Measurements from ENCODE around the gene LRP11.
"Not testable (repeated sequence)": the region's sequence is repeated elsewhere in the genome, so short reads cannot be mapped to it uniquely, and the experiment has no call there.

Gene LRP11

GRCh38 chr6:149846321-149846720 is 17.8 kb downstream of the LRP11 start:
- no peak for DNase-seq

GRCh38 chr6:149845549-149845948 is 18.6 kb downstream of the LRP11 start:
- DNase-seq = no peak

GRCh38 chr6:149844480-149844879 is 19.7 kb downstream of the LRP11 start:
- DNase-seq = no peak

- DNase-seq = not testable (repeated sequence)
Measured at GRCh38 chr6:149844036-149844435, 20.1 kb downstream of the LRP11 start.

GRCh38 chr6:149843051-149843633 is 21.0 kb downstream of the LRP11 start:
- no peak for DNase-seq

GRCh38 chr6:149842331-149842730 is 21.8 kb downstream of the LRP11 start:
- DNase-seq = no peak

- peak; percentile 15 to 39 for DNase-seq
Measured at GRCh38 chr6:149840345-149841075, 23.6 kb downstream of the LRP11 start.

- peak; percentile 62 to 71 for DNase-seq
Measured at GRCh38 chr6:149834513-149835481, 29.4 kb downstream of the LRP11 start.

GRCh38 chr6:149833651-149834050 is 30.5 kb downstream of the LRP11 start:
- DNase-seq = no peak

- no peak for DNase-seq
Measured at GRCh38 chr6:149831308-149831820, 32.8 kb downstream of the LRP11 start.

GRCh38 chr6:149830731-149831307 is 33.3 kb downstream of the LRP11 start:
- DNase-seq = no peak

- no peak for DNase-seq
Measured at GRCh38 chr6:149825292-149825691, 38.9 kb downstream of the LRP11 start.

- no peak for DNase-seq
Measured at GRCh38 chr6:149823013-149823412, 41.1 kb downstream of the LRP11 start.

- no peak for DNase-seq
Measured at GRCh38 chr6:149821492-149821891, 42.7 kb downstream of the LRP11 start.

GRCh38 chr6:149820506-149820905 is 43.7 kb downstream of the LRP11 start:
- no peak for DNase-seq

- DNase-seq = no peak
Measured at GRCh38 chr6:149815788-149816187, 48.4 kb downstream of the LRP11 start.

GRCh38 chr6:149813351-149813750 is 50.8 kb downstream of the LRP11 start:
- no peak for DNase-seq

GRCh38 chr6:149809798-149810197 is 54.4 kb downstream of the LRP11 start:
- DNase-seq = no peak

GRCh38 chr6:149806127-149806526 is 58.0 kb downstream of the LRP11 start:
- DNase-seq = no peak

GRCh38 chr6:149783551-149783950 is 80.6 kb downstream of the LRP11 start:
- no peak for DNase-seq

- DNase-seq = no peak
Measured at GRCh38 chr6:149782337-149782736, 81.8 kb downstream of the LRP11 start.

GRCh38 chr6:149781715-149782114 is 82.4 kb downstream of the LRP11 start:
- DNase-seq = no peak

GRCh38 chr6:149779644-149779963 is 84.6 kb downstream of the LRP11 start:
- DNase-seq = no peak
